Activated CD8-positive, alpha-beta memory T cell treated with anti-CD3 and anti-CD28 coated beads, Interleukin-2, amount 50 U/mL, for 24 hours (primary cell): ENCODE data around the gene TNRC6A.
"Not testable (repeated sequence)": the region's sequence is repeated elsewhere in the genome, so short reads cannot be mapped to it uniquely, and the experiment has no call there.

Source experiments
- DNase-seq: peaks from one replicate; pipeline ENCODE4 v3.0.0-alpha.2; 2020; ENCODE audit errors: extremely low read depth

TNRC6A gene

DNA sequence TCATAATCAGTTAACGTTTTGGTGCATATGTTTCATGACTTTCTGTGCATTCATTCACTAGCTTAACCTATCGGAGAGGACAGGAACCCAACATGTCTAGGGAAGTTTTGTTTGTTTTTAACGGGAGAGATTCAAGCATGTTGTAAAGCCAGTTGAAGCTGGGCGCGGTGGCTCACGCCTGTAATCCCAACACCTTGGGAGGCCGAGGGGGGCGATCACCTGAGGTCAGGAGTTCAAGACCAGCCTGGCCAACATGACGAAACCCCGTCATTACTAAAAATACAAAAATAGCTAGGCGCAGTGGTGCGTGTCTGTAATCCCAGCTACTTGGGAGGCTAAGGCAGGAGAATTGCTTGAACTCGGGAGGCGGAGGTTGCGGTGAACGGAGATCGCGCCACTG is 1.4 kb upstream of the TNRC6A start:
- DNase-seq: no peak

DNA sequence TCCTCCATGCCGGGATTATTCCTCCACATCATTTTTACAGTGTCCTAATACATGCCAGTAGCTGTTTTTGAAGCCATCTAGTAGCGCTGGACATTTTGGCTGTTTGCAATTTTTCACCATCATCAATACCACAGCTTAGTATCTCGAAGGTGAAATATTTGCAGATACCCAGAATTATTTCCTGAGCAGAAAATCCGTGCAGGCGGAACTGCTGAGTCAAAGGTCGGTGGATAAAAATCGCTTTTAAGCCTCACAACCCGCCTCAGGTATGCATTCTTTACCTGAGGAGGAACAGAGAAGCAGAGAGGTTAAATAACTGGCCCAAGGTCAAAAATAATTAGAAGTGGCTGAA is 584 bp upstream of the TNRC6A start:
- DNase-seq: no peak

DNA sequence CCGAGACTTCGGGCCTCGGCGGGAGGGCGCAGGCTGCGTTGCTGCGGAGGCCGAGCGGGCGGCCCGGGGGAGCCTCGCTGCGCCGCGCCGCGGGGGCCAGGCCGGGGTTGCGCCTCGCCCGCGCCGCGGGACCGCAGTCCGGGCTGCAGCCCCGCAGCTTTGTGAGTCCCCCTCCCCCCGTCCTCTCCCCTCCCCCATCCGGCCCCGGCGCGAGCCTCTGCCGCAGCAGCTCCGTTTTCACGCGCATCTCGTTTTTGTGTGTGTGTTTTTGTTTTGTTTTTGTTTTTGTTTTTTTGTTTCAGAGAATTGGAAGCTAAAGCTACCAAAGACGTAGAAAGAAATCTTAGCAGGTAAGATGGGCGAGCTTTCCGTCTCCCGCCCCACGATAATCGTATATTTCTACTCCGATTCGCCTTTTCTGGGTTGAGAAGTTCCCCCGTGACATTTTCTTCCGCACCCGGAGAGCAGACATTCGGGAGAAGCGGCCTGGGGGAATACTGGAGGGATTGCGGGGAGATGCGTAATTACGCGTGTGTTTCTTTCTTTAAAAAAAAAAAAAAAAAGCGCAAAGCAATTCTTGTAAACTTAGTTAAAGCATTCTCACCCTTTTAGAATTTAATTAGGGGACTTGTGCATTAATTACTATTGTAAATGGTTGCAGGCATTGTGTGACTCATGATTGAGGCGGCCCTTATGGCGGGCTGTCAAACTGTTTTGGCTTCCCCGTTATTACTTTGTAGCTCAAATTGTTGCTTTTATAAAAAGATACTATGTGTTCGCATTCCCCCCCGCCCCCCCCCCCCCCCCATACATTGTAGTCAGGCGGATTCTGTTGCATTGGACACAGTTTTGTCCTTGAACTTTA is 732 bp downstream of the TNRC6A start:
- DNase-seq: no peak

DNA sequence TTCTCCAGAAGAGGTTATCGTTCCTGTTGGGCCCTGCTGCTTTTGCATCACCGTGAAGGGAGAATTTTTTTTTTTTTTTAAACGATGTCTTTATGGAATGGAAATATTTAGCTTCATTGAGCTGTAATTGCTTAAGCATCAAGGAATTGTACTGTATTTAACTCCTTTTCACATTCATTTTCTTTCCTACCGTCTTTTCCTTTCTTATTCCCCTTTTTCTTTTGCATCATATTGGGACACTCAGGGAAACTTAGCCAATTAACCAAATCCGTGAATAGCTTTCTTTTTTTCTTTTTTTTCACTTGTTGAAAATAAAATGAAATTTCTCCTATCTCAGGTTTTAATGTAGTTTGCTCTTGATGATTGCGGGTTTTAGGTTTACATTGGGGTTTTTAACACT is 1.5 kb downstream of the TNRC6A start:
- DNase-seq: no peak

DNA sequence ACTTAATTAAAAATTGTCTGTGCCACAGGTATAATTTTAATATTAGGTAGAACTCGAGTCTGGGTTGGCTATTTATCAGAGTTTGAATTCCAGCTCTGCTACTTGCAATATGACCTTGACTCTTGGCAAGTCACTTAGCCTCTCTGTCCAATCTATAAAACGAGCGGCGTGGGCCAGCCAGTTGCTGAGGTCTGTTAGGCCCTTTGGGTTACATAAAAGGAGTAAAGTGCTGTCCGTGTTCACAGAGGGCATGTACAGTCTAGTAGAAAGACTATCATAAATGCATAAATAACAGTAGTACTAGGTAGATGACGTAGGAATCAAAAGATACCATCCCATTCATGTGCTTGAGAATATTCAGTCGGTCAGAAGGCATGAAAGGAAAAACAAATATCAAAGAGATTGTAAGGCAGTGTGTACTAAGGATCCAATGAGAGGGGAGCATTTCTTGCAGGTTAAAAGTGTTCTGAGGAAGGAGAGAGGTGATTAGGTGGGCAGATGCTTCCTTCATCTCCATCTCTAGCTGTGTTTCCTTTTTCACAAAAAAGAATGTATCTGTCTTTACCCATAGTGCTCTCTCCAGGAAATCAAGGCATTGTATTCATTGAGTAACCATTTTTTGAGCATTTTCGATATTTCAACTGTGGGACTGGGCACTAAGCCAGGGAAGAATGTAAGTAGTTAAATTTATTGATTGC is 2.4 kb downstream of the TNRC6A start:
- no peak for DNase-seq

DNA sequence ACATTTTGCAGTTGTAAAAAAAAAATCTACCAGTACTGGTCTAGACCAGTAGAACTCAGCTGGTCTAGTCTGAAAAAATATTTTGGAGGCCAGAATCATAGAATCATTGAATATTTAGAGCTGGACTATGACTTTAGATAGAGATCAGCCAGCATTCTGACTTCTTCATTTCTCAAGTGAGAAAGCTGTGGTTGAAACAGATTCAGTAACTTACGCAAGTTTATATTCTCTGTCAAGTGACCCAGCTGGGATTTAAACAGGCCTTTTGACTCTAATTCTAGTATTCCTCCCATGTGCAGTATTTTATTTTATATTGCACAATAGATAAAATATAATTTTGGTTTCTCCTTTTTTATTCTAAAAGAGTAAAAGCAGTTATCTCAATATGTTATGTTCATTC is 4.9 kb downstream of the TNRC6A start:
- DNase-seq: no peak

DNA sequence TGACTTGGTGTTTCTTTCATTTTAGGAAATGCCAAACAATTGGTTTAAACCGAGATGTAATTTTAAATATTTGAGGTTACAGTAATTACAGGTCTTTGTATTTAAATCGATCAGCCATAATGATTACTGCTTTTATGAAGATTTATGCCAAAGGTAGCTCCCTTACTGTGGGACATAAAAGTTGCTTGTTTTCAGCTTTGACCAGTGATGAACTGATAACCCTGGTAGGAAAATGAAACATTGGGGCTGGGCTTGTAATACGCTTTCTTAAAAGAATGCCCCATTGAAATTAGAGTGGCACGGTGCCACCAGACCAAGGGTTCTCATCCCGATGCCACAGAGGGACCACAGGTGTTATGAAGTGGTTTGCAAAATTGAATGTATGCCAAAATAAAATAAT is 7.3 kb downstream of the TNRC6A start:
- DNase-seq: no peak

DNA sequence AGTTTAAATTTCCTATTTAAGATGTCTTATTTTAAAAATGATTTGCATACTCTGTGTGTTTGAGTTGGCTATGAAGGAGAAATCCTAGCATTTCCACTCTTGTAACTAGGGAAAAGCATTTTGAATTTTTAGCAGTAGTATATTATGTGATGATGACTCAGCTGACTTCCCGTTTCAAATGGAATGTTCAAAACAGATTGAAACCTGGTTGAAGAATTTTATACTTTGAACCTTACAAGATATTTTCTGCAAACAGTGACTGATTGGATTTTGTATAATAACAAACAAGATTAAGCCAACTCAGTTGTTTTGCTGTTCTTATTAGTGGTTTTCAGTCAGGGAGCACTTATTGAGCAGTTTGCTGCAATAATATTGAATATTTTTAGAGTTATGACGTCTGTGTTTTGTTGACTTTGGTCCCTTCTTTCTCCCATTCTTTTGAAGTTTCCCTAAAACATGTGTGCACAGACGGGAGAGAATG is 8.0 kb downstream of the TNRC6A start:
- DNase-seq: no peak

DNA sequence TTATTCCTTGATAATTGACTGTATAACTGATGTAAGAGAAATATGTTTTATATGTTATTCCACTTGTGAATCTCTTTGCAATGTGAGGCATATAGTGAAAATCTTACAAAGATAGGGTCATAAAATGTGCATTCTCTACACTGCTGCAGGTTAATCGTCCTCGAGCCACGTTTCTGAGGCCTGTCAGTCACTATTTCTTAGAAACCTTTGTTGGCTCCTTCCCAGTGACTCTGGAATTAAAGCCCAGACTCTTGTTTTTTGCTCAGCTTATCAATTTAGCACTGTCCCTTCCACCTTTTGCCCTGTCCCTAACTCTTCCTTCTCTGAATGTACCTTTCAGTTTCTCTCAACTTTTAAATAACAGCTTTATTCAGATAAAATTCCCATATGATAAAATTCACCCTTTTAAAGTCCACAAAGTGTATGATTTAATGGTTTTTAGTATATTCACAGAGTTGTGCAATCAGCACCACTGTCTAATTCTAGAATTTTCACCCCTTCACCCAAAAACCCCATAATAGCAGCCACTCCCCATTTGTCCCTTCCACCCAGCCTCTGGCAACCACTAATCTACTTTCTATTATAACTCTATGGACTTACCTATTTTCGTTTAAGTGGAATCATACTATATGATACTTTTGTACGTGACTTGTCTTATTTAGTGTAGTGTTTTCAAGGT is 8.6 kb downstream of the TNRC6A start:
- no peak for DNase-seq

DNA sequence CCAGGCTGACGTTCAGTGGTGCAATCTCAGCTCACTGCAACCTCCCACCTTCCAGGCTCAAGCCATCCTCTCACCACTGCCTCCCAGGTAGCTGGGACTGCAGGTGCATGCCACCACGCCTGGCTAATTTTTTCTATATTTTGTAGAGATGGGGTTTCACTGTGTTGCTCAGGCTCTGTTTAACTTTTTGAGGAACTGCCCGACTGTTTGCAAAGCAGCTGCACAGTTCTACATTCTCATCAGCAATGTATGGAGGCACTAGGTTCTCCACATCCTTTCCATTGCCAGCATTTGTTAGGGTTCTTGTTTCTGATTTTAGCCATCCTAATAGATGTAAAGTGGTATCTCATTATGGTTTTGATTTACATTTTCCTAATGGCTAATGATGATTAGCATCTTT is 9.4 kb downstream of the TNRC6A start:
- no peak for DNase-seq

DNA sequence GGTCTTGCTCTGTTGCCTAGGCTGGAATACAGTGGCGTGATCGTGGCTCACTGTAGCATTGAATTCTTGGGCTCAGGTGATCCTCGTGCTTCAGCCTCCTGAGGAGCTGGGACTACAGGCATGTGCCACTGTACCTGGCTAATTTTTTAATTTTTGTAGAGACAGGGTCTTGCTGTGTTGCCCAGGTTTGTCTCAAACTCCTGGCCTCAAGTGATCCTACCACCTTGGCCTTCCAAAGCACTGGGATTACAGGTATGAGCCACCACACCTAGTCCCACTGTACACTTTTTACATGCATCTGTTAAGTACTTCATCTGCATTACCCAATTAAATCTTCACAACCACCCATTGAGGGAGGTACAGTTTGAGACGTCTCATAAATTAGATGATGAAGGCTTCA is 12.4 kb downstream of the TNRC6A start:
- DNase-seq: no peak

DNA sequence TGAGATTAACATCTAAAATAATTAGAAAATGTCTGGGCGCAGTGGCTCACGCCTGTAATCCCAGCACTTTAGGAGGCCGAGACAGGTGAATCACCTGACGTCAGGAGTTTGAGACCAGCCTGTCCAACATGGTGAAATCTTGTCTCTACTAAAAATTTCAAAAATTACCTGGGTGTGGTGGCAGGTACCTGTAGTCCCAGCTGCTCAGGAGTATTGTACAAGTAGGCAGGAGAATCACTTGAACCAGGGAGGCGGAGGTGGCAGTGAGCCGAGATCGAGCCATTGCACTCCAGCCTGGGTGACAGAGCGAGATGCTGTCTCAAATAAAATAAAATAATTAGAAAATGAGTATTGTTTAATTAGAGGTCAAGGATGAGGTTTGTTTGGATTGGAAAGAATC is 13.2 kb downstream of the TNRC6A start:
- not testable (repeated sequence) for DNase-seq

DNA sequence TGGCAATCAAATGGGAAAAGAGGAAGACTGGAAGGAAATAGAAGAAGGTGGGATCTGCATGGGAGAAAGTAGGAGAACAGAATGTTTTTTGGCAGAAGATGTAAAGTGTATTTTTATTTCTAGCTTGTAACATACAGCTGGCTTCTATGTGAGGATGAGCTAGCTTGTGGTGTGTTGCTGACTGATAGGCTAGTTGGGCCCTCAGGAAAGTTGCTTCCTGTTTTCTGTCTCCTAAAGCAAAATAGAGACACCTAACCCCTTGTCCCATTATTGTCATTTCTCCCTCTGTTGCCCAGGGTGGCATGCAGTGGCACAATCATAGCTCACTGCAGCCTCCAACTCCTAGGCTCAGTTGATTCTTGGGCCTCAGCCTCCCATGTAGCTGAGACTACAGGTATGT is 15.9 kb downstream of the TNRC6A start:
- DNase-seq: no peak

DNA sequence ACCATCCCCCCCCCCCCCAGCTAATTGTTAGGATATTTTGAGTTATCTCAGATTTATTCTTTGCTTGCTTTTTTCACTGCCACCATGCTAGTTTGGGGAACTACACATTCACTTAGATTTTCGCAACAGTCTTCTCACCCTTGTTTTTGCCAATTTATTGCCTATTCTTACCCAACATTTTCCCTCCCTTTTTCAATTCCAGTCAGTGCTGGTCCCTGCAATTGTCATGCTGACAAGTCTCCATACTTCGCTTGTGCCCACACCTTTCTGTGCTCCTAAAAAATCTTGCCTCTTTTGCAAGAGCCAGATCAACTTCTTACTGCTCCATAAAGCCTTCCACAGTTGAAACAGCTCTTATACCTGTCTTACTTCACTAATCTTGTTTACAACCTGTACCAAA is 16.3 kb downstream of the TNRC6A start:
- no peak for DNase-seq

DNA sequence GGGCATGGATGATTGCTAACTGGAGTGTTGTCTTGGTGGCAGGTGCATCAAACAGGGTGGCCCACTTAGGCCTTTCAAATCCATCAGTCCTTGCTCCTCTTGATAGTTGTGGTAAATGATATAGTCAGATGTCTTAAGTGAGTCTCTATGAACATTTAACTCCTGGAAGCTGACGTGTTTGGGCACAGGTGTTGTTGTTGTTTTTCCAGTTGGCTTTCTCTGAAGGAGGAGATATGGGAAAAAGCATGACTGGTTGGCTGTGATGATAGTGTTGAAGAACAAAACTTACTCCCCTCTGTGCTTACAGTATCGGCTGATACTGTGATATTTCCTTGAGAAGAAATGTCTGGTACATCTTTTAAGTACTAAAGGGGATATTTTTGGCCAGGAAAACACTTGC is 18.0 kb downstream of the TNRC6A start:
- DNase-seq: no peak

DNA sequence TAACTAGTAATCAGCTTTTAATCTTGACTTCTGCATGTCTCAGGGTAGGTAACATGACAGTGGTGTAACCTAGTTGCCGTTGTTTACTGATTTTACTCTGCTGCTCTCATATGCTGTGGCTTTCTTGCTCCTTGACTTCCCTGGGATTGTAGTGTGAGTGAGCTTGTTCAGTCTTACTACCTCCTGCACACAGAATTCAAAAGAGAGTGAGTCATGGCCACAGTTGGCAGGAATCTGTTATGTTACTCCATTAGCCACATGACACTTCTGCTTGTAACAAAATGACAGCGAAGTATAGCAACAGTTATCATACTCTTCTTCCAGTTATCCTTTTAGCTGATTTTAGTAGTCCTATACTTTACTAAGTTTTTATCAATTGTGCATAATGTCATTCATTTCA is 18.8 kb downstream of the TNRC6A start:
- DNase-seq: no peak

DNA sequence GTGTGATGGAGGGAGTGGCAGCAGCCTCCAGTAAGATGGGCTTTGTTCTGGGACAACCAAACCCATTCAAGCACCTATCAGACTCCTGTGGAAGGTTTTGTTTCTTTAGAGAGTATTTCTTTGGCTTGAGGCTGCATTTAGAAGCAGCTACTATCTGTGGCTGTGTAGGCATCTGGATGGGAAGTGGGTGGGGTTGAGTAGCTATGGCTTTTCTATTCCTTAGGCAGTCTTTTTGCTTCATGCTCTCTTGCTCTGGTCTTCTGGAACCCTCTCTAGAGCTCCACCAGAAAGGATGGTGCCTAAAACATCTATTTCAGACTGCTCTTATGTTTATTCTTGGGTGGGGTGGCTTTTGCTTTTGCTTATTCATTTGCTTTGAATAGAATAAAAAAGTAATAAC is 19.9 kb downstream of the TNRC6A start:
- DNase-seq: no peak

DNA sequence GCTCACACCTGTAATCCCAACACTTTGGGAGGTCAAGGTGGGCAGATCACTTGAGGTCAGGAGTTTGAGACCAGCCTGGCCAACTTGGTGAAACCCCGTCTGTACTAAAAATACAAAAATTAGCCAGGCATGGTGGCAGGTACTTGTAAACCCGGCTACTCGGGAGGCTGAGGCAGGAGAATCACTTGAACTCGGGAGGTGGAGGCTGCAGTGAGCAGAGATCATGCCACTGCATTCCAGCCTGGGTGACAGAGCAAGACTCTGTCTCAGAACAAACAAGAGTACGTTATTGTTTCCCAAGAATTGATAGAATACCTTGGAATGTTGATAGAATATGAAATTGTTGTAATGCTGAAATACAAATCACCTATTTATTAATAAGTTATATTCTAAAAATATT is 20.4 kb downstream of the TNRC6A start:
- DNase-seq: not testable (repeated sequence)

DNA sequence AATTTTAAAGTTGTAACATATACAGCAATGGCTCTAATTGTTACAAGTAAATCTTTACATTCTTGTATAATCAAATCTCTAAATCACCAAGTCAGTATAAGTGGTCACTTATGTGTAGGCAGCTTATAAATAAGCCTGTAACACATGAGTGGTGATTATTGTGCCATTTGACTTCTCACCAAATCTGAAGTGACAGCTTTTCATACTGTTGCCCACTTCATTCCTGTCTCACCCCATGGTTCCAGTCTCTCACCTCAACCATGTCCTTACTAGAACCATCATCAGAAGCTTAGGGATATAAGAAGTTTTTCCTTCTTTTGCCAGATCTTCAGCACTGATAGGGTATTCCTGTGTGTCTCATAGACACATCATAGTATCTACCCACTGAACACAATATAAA is 23.5 kb downstream of the TNRC6A start:
- DNase-seq: no peak

DNA sequence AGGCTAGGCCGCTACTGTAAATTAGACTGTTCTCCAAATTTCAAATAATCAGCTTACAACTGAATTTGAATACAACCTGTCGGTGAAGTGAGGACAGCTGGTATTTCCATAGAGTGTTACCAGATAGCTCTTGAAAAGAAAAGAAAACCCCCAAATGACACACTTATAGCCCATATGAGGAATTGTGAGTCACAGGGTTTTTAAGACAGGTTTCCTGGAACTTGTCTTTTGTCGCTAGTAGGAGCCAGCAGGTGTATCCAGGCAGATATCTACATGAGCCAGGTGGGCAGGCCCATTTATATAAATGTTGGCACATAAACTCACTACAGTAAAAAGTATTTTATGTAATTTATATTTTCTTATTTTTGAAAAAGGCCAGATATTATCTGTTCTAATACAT is 24.0 kb downstream of the TNRC6A start:
- no peak for DNase-seq

DNA sequence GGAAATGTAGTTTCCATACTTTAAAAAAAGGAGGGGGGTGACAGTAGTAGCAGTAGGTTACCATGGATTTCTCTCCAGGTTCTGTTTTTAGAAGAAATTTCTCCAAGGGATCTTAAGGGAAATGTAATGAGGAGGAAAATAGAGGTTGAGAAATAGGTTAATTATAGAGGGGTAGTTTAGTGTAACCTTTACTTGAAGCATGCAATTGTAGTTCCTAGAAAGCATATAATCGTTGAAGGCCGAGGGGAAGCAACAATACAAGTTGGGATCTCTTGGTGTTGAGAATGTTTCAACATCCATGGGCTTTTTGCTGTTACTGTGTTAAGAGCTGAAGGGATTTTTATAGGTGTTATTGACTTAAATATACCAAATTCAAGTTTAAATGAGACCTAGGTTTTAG is 25.1 kb downstream of the TNRC6A start:
- DNase-seq: no peak

DNA sequence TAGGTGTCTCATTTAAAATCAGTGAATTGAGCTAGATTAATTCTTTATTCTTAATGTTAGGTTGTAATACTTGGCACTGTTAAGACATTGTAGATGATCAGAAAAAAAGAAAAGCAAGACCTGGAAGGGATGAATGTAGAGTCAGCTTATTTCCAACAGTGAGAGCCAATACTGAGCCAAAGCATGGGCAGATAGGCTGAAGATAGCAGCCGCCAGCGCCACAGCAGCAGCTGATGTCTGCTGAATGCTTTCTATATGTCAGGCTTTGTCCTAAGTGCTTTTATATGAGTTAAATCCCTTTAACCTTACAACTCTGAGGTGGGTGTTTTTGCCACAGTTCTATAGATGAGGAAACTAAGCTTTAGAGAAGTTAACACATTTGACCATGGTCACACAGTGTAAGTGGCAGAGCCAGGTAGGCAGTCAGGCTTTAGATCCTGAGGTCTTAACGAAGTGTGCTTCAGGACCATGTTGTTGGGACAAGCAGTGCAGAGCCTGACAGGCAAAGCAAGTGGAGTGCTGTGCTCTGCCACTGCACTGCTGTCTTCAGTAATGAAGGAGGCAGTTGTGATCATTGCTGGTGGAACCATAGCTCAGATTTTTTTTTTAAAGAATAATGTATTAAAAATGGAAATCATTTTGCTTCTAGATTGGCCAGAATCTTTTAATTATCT is 25.9 kb downstream of the TNRC6A start:
- no peak for DNase-seq
